Kidney glomerular epithelial cell (primary cell): ENCODE data around the gene GPC5.
A peak's percentile ranks its signal among the peaks of the same experiment; 100 is the strongest.

Experiments used
- DNase-seq: peaks from one replicate; lab custom pipeline; 2025; lab: John Stamatoyannopoulos, UW

GPC5 gene

DNA sequence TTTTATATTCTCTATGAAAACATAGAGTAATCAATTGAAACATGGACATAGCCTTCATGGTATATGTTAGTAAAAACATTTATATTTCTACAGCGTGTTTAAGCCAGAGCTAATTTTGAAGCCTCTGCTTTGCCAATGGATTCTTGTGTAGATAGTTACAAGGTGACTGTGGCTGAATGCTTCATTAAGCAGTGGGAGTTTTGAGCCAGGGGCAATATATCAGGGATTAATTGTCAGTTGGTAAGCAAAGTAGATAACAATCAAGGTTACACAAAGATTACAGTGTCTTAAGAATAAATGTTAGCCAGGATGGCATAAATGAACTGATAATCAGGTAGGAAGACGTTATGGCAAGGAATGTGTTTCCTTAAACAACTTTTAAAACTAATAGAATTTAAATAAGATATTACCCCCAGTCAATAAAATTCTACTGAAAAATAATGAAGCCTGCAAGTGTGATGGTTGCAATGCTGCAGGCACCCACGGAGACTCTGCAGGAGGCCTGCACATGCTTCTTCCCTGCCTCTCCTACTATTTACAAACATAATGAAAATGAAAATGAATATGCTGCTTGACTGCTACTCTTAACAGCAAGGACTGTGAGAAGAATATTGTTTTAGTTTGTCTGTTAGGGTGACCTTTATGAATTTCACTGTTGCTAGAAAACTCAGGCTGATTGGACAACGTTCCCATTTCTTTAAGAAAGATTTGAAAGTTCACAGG lies 588.5 kb downstream of the GPC5 start:
- no peak for DNase-seq

GRCh38 chr13:91988331-91988730 lies 589.9 kb downstream of the GPC5 start:
- no peak for DNase-seq

GRCh38 chr13:92012787-92013186 lies 614.4 kb downstream of the GPC5 start:
- no peak for DNase-seq

DNA sequence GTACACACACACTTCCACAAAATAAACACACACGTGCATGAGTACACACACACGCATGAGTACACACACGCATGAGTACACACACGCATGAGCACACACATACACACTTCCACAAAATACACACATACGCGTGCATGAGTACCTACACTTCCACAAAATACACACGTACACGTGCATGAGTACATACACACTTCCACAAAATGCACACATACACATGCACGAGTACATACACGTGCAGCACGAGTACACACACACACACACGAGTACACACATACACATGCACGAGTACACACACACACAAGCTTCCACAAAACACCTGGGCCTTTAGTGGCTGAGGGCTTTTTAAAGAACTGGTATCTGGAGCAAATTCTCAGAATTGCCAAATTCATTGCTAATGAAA lies 619.3 kb downstream of the GPC5 start:
- DNase-seq = no peak

- DNase-seq = no peak
Observed at GRCh38 chr13:92028695-92029094, 630.3 kb downstream of the GPC5 start.

GRCh38 chr13:92029641-92030040 lies 631.2 kb downstream of the GPC5 start:
- no peak for DNase-seq

GRCh38 chr13:92038905-92039304 lies 640.5 kb downstream of the GPC5 start:
- no peak for DNase-seq

DNA sequence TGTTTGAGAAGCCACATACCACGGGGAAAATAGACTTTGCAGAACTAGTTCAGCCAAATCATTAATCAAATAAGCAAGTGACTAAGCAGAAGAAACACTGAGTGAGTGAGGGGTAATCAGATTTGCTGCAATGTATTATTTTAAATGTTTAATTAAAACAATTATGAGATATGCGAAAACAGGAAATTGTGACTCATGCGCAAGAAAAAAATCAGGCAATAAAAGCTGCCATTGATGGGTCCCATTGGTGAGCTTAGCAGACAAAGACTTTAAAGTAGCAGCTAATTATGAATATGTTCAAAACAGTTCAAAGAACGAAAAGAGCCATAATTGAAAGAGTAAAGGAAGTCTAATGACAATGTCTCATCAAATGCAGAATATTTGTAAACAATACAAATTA lies 644.1 kb downstream of the GPC5 start:
- no peak for DNase-seq

GRCh38 chr13:92044351-92044750 lies 645.9 kb downstream of the GPC5 start:
- no peak for DNase-seq

DNA sequence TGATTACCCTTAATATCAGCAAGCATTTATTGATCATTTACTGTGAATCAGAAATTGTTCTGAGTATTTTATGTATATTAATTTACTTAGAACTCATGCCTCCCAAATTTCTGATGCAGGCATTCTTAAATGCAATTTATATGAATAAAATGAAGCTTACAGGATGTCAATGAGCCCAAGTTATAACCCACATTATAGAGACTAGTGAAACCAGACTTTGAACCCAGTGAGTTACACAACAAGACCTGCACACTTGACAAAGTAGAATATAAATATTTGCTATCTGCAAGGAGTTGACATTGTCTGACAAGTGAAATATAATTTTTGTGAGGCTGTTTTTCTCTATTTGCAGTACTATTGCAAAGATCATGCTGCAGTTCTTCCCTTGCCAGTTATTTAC lies 656.0 kb downstream of the GPC5 start:
- DNase-seq = no peak

DNA sequence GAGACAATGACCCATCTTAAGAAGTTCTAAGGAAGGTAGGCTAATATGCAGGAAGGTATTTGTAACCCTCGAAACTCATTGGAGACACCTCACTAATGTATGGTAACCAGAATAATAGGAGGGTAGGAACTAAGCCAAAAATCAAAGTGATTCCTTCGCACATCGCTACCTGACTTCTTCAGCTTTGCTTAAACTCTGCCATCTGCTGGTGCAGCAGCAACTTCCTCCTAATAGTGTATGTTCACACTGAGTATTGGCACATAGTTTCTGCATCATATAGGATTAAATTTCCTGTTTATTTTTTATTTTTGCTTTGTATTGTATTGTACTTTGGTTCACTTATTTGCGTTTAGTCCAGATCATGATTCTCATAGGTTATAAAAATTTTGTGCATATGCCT lies 676.2 kb downstream of the GPC5 start:
- DNase-seq = peak; percentile 13

- no peak for DNase-seq
Observed at GRCh38 chr13:92097337-92097903, 699.0 kb downstream of the GPC5 start.

GRCh38 chr13:92101801-92102200 lies 703.4 kb downstream of the GPC5 start:
- DNase-seq = no peak

GRCh38 chr13:92103689-92104153 lies 705.3 kb downstream of the GPC5 start:
- DNase-seq = no peak

DNA sequence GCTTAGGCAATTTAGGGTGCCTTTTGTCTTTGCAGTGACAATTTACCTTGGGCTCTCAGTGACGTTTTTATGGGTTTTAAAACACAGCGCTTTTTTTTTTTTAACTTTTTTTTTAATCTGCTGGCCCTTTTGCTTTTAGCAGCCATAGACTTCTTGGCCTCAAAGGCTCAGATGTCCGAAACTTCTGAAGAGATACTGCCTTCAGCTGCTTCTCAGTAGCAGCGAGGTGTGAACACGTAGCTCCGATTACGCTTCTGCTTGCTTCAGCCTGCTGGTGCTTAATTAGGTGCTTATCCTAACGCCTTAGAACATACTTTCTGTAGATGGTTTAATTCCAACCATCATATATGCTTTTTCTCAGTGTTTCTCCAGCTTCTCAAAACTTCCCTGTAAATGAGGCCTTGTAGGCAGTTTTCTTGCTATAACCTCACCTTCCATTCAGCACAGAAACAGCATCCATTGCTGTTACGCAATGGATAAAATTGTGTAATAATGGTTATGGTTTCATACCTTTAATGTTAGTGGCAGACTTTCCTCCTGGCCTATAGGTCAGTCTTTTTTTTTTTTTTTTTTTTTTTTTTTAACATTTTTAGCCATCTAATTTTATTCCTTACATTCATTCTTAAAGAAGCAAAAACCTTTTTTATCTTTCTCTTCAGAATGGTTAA lies 723.9 kb downstream of the GPC5 start:
- DNase-seq = no peak

DNA sequence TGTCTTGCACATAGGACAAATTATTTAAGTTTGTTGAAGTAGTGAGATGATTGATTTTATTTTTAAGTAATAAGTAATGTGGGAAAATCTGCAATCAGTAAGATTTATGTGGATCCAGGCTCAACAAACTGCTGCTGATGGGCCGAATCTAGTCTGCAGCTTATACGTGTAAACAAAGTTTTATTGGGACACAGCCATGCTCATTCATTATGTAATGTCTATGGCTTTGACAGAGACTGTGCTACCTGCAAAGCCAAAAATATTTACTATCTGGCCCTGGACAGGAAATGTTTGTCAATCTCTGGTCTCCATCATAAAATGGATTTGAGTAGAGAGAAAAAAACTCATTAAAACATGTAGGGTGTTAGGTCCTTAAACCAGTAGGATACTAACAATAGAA lies 728.0 kb downstream of the GPC5 start:
- no peak for DNase-seq

DNA sequence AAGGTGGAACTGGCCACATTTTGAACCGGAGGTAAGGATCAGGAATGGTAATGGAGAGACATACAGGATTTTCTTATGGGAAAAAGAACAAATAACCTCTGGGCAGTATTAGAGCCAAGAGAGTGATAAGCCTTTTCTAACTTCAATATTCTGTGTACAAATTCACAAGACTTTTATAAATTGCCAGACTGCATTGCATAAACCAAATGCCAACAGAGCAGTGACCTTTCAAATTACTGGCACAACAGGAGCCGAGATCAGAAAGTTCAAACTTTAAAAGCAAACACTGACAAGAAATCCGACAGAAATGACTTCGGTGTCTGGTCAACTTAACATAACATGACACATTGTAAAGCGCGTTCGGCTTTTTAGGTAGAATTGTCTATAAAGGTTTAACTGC lies 737.1 kb downstream of the GPC5 start:
- no peak for DNase-seq

GRCh38 chr13:92136449-92137155 lies 738.2 kb downstream of the GPC5 start:
- DNase-seq = peak; percentile 66

- DNase-seq = peak; percentile 82
Observed at GRCh38 chr13:92137520-92137919, 739.1 kb downstream of the GPC5 start.

- DNase-seq = peak; percentile 34
Observed at GRCh38 chr13:92143766-92144165, 745.3 kb downstream of the GPC5 start.

DNA sequence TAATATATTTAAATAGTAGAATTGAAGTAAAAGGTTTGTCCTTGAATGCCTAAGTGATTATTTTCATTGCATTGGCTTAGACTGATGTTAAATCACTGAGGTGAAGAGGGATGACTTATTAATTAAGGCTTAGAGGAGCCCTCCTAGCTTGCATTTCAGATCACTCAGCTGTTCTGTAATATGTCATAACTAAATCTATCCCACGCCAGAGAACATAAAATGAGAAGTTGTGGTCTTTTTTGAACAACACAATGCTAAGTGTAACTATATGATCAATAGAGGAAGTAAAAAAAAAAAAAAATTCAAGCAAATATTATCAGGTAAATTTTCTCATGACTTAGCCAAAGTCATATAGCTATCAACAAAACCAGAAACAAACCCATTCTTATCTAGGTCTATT lies 752.2 kb downstream of the GPC5 start:
- DNase-seq = no peak

GRCh38 chr13:92158346-92158745 lies 759.9 kb downstream of the GPC5 start:
- DNase-seq = no peak

DNA sequence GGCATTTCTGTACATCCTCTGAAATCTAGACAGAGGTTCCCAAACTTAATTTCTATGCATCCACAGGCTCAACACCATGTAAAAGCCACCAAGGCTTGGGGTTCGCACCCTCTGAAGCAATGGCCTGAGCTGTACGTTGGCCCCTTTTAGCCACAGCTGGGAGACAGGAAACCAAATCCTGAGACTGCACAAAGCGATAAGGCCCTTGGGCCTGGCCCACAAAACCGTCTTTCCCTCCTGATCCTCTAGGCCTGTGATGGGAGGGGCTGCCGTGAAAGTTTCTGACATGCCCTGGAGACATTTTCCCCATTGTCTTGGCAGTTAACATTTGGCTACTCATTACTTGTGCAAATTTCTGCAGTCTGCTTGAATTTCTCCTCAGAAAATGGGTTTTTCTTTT lies 766.4 kb downstream of the GPC5 start:
- DNase-seq = no peak
